Activated CD4-positive, alpha-beta memory T cell treated with anti-CD3 and anti-CD28 coated beads, Interleukin-2, amount 10 ng/mL, durations not matched to agents 7 days and 5 days (primary cell): ENCODE data around the gene CLIC4. TPM values are rescaled to one million over a fixed set of nuclear protein-coding genes. Genes with fewer than 3 reads are reported as not detected.
"Not testable (repeated sequence)": the region's sequence is repeated elsewhere in the genome, so short reads cannot be mapped to it uniquely, and the experiment has no call there.

Experiments
- CTCF ChIA-PET: fragments of 350-600 bp; sonication (Branson Sonifier 250); formaldehyde crosslinking; loops from one replicate; lab custom pipeline; 2021; ENCODE audit warnings: antibody characterized with exemption, inconsistent platforms; lab: Charles Lee
- POLR2A ChIA-PET: fragments of 350-600 bp; sonication (Branson Sonifier 250); formaldehyde crosslinking; loops from one replicate; lab custom pipeline; 2021; ENCODE audit warnings: antibody characterized with exemption; lab: Charles Lee
- DNase-seq: peaks from one replicate; pipeline ENCODE4 v3.0.0-alpha.2; 2020
- H3K27ac Mint-ChIP-seq: one replicate; pipeline ENCODE4 v1.8.0; 2021; ENCODE audit warnings: mild to moderate bottlenecking, mixed read lengths
- H3K27me3 Mint-ChIP-seq: one replicate; pipeline ENCODE4 v1.8.0; 2021; ENCODE audit warnings: mixed read lengths
- H3K36me3 Mint-ChIP-seq: one replicate; pipeline ENCODE4 v1.8.0; 2021; ENCODE audit warnings: low read depth, mixed read lengths
- H3K4me1 Mint-ChIP-seq: one replicate; pipeline ENCODE4 v1.8.0; 2021; ENCODE audit warnings: mixed read lengths
- H3K4me3 Mint-ChIP-seq: one replicate; pipeline ENCODE4 v1.8.0; 2021; ENCODE audit warnings: mild to moderate bottlenecking, mixed read lengths
- H3K9me3 Mint-ChIP-seq: one replicate; pipeline ENCODE4 v1.8.0; 2021; ENCODE audit warnings: mixed read lengths
- total RNA-seq, 2 experiments: library from RNA; stranded (reverse); gene quantifications; one replicate each; pipeline ENCODE4 v1.2.3, GENCODE V29; 2021

Gene CLIC4
- total RNA-seq, 2 experiments from 2014 or later: 28.9 to 30.6 TPM

DNA sequence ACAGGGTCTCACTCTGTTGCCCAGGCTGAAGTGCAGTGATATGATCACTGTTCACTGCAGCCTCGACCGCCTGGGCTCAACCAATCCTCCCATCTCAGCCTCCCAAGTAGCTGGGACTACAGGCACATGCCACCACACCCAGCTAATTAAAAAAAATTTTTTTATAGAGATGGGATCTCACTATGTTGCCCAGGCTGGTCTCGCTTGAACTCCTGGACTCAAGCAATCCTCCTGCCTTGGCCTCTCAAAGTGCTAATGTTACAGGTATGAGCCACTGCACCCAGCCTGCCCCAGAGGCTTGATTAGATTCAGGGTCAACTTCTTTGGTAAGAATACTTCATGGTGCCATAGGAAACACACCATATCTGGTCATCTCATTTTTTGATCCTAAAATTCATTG is 66.2 kb downstream of the CLIC4 start:
- CTCF ChIA-PET: interaction anchor here (1.0 kb wide), 1 partner anchor 16 kb away, joined by 3 read pairs; no protein-coding TSS in a partner anchor
- H3K4me1 Mint-ChIP-seq, H3K4me3 Mint-ChIP-seq, H3K27me3 Mint-ChIP-seq, H3K9me3 Mint-ChIP-seq, H3K27ac Mint-ChIP-seq, POLR2A ChIA-PET, DNase-seq, H3K36me3 Mint-ChIP-seq: not testable (repeated sequence)

DNA sequence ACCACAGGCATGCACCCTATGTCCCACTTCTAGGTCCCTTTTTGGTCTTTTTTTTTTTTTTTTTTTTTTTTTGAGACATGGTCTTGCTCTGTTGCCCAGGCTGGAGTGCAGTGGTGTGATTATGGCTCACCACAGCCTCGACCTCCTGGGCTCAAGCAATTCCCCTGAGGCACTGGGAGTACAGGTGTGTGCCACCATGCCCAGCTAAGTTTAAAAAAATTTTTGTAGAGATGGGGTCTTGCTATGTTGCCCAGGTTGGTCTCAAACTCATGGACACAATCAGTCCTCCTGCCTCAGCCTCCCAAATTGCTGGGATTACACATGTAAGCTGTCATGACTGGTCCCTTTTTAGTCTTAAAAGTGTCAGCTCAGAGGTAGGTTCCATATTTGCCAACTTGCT is 75.0 kb downstream of the CLIC4 start:
- H3K9me3 Mint-ChIP-seq, H3K27me3 Mint-ChIP-seq, POLR2A ChIA-PET, DNase-seq, H3K4me3 Mint-ChIP-seq, H3K4me1 Mint-ChIP-seq, H3K27ac Mint-ChIP-seq, H3K36me3 Mint-ChIP-seq: not testable (repeated sequence)
- CTCF ChIA-PET: interaction anchor here (0.6 to 12.2 kb wide), 5 partner anchors 10 to 133 kb away, joined by 3 to 296 read pairs (median 5); no protein-coding TSS in a partner anchor

DNA sequence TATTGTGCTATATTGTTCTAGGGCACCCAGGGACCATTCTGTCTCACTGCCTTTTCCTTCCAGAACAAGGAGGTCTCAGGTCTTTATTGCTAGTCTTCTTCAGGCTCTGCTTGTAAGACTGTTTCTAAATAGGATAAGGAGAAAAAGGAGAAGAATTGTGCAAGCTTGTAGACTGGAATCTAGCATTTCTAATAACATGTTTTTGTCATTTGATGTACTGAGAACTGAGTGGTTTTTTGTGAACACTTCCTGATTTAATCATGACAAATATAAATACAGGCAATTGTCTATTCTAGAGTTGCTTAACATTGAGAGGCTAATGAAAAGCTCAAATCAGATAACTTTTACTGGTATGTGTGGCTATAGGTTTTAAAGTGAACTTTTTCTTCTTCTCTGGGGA is 77.6 kb downstream of the CLIC4 start:
- Mint-ChIP-seq H3K4me3 (no peak overlapping the region), H3K27ac (no peak overlapping the region), H3K27me3 (peaks cover 2% of the 10 kb centered on the region), H3K9me3 (no peaks in the 10 kb centered on the region), H3K4me1 (peaks cover under 1% of the 10 kb centered on the region), H3K36me3 (no peaks in the 10 kb centered on the region)
- POLR2A ChIA-PET: no interaction called here
- no peak for DNase-seq
- CTCF ChIA-PET: interaction anchor here (0.7 to 12.2 kb wide), 3 partner anchors 12 to 133 kb away, joined by 3 to 296 read pairs (median 12); no protein-coding TSS in a partner anchor

DNA sequence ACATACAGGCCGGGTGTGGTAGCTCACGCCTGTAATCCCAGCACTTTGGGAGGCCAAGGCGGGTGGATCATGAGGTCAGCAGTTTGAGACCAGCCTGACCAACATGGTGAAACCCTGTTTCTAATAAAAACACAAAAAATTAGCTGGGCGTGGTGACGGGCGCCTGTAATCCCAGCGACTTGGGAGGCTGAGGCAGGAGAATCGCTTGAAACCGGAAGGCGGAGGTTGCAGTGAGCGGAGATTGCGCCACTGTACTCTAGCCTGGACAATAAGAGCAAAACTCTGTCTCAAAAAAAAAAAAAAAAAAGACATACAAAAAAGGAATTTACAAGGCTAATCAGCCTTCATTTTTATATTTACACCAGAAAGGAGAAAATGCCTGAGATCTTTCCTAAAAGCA is 78.2 kb downstream of the CLIC4 start:
- H3K36me3 Mint-ChIP-seq, H3K27me3 Mint-ChIP-seq, H3K4me1 Mint-ChIP-seq, H3K27ac Mint-ChIP-seq, POLR2A ChIA-PET, H3K4me3 Mint-ChIP-seq, H3K9me3 Mint-ChIP-seq, DNase-seq: not testable (repeated sequence)
- CTCF ChIA-PET: interaction anchor here (0.7 to 12.2 kb wide), 5 partner anchors 11 to 380 kb away, joined by 3 to 296 read pairs (median 3); no protein-coding TSS in a partner anchor

DNA sequence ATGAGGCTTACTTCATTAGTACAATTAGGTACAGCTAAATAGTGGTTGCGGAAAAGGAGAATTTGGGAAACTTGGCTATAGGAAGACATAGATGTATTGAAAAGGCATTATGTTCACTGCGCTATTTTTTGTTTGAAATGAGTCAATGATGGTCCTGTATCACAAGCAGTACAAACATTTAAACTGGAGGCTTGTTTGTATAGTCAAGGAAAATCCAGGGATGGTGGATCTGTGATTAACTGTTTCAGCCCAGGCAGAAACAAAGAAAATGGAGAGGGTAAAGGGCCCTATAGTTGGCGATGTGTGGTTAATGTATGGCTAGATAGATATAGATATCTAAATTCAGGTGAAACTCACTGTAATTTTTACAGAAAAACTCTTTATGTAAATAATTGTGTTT is 79.9 kb downstream of the CLIC4 start:
- Mint-ChIP-seq H3K4me3 (no peak overlapping the region), H3K27me3 (peaks cover 2% of the 10 kb centered on the region), H3K36me3 (no peaks in the 10 kb centered on the region), H3K4me1 (no peaks in the 10 kb centered on the region), H3K27ac (no peak overlapping the region), H3K9me3 (no peaks in the 10 kb centered on the region)
- no peak for DNase-seq
- POLR2A ChIA-PET: no interaction called here
- CTCF ChIA-PET: interaction anchor here (0.8 to 12.2 kb wide), 10 partner anchors 10 to 675 kb away, joined by 3 to 296 read pairs (median 4); no protein-coding TSS in a partner anchor

DNA sequence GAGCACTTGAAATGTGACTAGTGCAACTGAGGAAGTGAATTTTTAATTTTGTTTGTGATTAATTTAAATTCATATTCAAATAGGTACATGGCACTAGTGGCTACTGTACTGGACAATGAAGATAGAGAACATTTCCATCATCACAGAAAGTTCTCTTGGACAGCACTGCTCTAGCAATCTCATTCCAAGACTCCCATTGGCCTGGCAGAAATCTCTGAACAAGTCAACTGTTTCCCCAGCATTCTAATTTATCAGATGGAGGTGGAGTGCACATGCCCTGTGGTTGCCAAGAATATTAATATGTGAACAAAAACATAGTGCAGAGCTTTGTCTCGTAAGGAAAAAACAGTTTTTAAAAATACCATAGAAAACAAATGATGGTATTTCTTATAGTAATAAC is 81.3 kb downstream of the CLIC4 start:
- H3K27me3 Mint-ChIP-seq: peaks cover 2% of the 10 kb centered on the region
- CTCF ChIA-PET: interaction anchor here (0.8 to 12.2 kb wide), 8 partner anchors 9 to 236 kb away, joined by 3 to 296 read pairs (median 4); partner anchors contain the start of gene CLIC4

DNA sequence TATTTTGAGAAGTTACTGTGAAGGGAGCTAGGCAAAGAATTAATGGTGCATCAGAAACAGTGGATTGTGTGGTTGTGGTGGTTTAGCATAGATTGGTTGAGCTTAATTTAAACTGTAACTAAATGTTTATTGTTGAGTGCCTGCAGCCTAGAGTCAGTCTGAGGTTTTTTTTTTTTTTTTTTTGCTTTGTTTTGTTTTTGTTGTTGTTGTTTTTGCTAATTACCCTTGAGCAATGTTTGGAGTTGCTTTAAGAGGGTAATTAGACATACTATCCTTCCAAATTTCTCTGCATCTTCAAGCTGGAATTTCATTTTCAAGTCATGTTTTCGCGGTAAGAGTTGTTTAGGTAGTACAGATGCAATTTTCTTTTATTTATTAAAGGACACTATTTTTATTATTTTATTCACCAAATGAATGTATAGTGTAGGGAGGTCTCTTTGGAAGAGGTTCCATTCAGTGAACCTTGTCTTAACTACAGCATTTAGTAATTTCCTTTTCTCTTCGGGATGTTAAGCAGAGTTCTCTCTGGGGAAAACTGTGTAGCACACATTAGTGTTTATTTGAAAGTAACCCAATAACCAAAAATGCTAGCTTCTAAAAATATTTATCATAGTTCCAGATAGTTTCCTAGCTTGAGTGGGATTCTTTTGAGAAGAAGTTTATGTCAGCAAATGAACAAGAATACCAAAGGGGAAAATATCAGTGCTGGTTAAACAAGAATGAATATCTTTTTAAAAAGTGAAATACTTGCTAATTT is 82.3 kb downstream of the CLIC4 start:
- H3K9me3 Mint-ChIP-seq: no peaks in the 10 kb centered on the region
- H3K4me1 Mint-ChIP-seq: peaks cover 1% of the 10 kb centered on the region
- no peak overlapping the region for H3K27ac Mint-ChIP-seq
- ChIA-PET POLR2A (no interaction called here), CTCF (interaction anchor here (0.7 to 12.2 kb wide), 7 partner anchors 10 to 1078 kb away, joined by 3 to 296 read pairs (median 4); partner anchors contain the start of gene CLIC4)
- H3K4me3 Mint-ChIP-seq: no peak overlapping the region
- no peaks in the 10 kb centered on the region for H3K36me3 Mint-ChIP-seq
- DNase-seq: no peak
- no peaks in the 10 kb centered on the region for H3K27me3 Mint-ChIP-seq

More for the DNA sequence above, 81.3 kb downstream of the CLIC4 start:
- Mint-ChIP-seq H3K9me3 (no peaks in the 10 kb centered on the region), H3K27ac (no peak overlapping the region), H3K36me3 (no peaks in the 10 kb centered on the region), H3K4me3 (no peak overlapping the region), H3K4me1 (no peaks in the 10 kb centered on the region)
- no peak for DNase-seq
- POLR2A ChIA-PET: no interaction called here

DNA sequence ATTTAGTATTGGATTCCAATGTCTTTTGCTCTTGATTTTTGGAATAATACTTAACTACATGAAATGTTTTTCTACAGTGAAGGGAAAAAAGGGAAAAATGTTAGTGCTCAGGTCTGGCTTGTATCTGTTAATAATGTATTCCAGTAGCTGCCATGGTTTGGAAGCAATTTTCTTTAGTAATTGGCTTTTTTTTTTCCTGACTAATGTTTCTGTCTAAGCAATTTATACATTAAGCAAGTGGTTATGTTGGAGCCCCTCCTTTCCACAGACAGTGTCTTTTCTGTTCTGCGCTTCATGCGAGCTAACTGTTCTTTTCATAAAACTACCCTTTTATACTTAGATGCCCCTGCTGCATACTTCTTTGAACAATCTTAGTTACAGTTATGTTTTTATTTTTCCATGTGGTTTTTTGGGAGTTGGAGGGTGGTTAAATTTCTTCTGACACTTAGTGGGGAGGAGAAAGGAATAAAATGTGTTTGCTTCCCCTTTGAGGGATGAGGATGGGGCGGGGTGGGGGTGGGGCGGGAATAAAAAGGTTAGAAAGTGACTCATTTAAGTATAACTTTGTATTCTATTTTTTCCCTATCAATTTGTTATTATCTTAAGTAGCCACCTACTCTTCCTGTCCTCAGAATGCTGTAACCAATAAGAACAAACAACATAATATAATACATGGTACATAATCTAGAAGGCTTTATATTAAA is 83.1 kb downstream of the CLIC4 start:
- ChIA-PET POLR2A (interaction anchor here (2.9 kb wide), 1 partner anchor 140 kb away, joined by 18 read pairs; no protein-coding TSS in a partner anchor), CTCF (interaction anchor here (1.1 to 12.2 kb wide), 3 partner anchors 83 to 236 kb away, joined by 3 to 296 read pairs (median 5); partner anchors contain the start of gene CLIC4)
- no peaks in the 10 kb centered on the region for H3K36me3 Mint-ChIP-seq
- no peak for DNase-seq
- H3K9me3 Mint-ChIP-seq: no peaks in the 10 kb centered on the region
- no peak overlapping the region for H3K27ac Mint-ChIP-seq
- peaks cover 1% of the 10 kb centered on the region for H3K4me1 Mint-ChIP-seq
- H3K27me3 Mint-ChIP-seq: no peaks in the 10 kb centered on the region
- H3K4me3 Mint-ChIP-seq: no peak overlapping the region

DNA sequence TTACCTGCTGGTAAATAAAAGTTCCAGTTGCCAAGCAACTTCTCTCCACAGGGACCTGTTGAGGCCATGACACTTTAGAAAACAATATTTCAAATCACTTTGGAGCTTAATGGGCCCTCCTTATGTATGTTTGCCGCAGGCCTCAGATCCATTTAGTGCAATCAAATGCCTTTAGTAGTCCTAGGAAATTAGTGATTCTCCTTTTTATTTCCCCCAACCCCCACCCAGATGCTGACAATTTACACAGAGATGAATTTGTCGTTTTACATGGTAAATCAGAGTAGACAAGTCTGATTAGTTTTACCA is 83.6 kb downstream of the CLIC4 start:
- ChIA-PET CTCF (interaction anchor here (2.4 to 12.2 kb wide), 2 partner anchors 139 to 145 kb away, joined by 21 to 296 read pairs; no protein-coding TSS in a partner anchor), POLR2A (interaction anchor here (2.9 kb wide), 1 partner anchor 140 kb away, joined by 18 read pairs; no protein-coding TSS in a partner anchor)
- DNase-seq: no peak
- H3K4me3 Mint-ChIP-seq: no peak overlapping the region
- H3K9me3 Mint-ChIP-seq: no peaks in the 10 kb centered on the region
- no peaks in the 10 kb centered on the region for H3K36me3 Mint-ChIP-seq
- no peaks in the 10 kb centered on the region for H3K27me3 Mint-ChIP-seq
- peaks cover 1% of the 10 kb centered on the region for H3K4me1 Mint-ChIP-seq
- no peak overlapping the region for H3K27ac Mint-ChIP-seq

DNA sequence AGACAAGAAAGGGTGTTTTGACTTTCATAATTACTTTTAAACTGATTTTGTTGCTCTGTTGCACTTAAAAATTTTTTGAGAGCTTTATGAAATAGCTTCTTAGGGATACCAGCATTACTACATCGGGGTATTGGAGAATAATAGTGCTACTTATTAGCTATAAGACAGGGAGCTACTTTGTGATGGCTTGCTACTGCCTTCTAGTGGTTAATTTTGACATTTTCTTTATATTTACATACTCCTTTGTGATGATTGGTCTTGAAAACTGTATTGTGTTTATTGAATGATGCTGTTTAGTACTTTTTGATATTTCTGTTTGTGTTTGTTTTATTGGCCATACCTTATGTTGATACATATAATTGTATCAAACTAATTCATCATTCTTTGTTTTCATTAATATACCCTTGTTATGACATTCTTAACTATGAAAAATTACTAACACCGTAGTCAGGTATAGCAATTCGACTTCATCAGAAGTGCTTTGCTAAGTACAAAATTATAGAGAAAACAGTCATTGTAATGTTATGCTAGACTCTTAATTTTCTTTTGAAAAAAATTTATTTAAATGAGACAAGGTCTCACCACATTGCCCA is 85.5 kb downstream of the CLIC4 start:
- Mint-ChIP-seq H3K4me3 (no peak overlapping the region), H3K27ac (no peak overlapping the region), H3K4me1 (peaks cover 1% of the 10 kb centered on the region), H3K36me3 (no peaks in the 10 kb centered on the region), H3K9me3 (no peaks in the 10 kb centered on the region), H3K27me3 (no peaks in the 10 kb centered on the region)
- ChIA-PET CTCF (interaction anchor here (0.5 to 12.2 kb wide), 34 partner anchors 9 to 632 kb away, joined by 3 to 296 read pairs (median 4); partner anchors contain the start of gene CLIC4), POLR2A (interaction anchor here (2.9 kb wide), 1 partner anchor 142 kb away, joined by 18 read pairs; no protein-coding TSS in a partner anchor)
- no peak for DNase-seq

DNA sequence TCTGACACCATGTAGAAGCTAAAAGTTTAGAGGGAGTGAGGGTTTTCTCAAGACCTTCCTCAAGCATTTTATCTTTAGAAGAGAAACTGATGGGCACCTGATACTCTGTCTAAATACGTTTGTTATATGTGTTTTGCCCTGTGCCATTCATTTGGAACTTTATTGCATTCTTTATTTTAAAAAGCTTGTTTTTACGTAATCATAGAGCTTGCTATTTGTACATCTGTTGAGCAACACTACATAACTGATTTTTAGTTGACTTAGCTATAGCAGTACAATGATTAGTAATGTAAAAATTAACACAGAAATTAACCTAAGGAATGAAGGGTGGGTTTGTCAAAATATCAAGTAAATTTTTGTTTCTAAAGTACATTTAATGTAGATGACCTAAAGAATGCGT is 96.3 kb downstream of the CLIC4 start:
- H3K27me3 Mint-ChIP-seq: peaks cover 20% of the 10 kb centered on the region
- POLR2A ChIA-PET: no interaction called here
- no peak for DNase-seq

DNA sequence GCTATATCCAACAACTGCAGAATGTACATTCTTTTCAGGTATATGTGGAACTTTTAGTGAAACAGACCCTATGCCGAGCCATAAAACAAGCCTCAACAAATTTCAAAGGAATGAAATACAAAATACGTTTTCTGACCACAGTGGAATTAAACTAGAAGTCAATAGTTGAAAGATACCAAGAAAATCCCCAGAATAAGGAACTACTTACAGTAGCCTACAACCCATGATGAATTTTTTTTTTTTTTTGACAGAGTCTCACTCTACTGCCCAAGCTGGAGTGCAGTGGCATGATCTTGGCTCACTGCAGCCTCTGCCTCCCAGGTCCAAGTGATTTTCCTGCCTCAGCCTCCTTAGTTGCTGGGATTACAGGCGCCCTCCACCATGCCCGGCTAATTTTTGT is 101.4 kb downstream of the CLIC4 start:
- Mint-ChIP-seq H3K27ac (no peak overlapping the region), H3K27me3 (peaks cover 17% of the 10 kb centered on the region), H3K4me3 (no peak overlapping the region), H3K4me1 (peaks cover 26% of the 10 kb centered on the region), H3K36me3 (peaks cover 3% of the 10 kb centered on the region), H3K9me3 (no peaks in the 10 kb centered on the region)
- POLR2A ChIA-PET: no interaction called here
- DNase-seq: no peak
- CTCF ChIA-PET: interaction anchor here (1.7 to 5.5 kb wide), 7 partner anchors 16 to 358 kb away, joined by 5 to 36 read pairs (median 20); no protein-coding TSS in a partner anchor

More for the DNA sequence above, 96.3 kb downstream of the CLIC4 start:
- no peak overlapping the region for H3K4me3 Mint-ChIP-seq
- no peaks in the 10 kb centered on the region for H3K9me3 Mint-ChIP-seq
- peaks cover 4% of the 10 kb centered on the region for H3K4me1 Mint-ChIP-seq
- CTCF ChIA-PET: interaction anchor here (0.7 to 1.0 kb wide), 2 partner anchors 11 to 153 kb away, joined by 3 to 4 read pairs; no protein-coding TSS in a partner anchor
- H3K36me3 Mint-ChIP-seq: peaks cover 3% of the 10 kb centered on the region
- H3K27ac Mint-ChIP-seq: no peak overlapping the region
